GM12864 (cell line): Measurements from ENCODE around the gene RPP38.

Source experiments
- DNase-seq: peaks from one replicate; pipeline ENCODE4 v3.0.0-alpha.2; 2011; ENCODE audit warnings: low read depth
- H3K4me3 ChIP-seq: 2 replicates; pipeline ENCODE4 v1.5.1; 2011; ENCODE audit warnings: mild to moderate bottlenecking, low read depth, low read length, control low read depth
- TF ChIP-seq, protein P1 (sequence below): IDR thresholded peaks from 2 replicates; pipeline ENCODE4 v1.5.1; 2011; ENCODE audit warnings: low read depth, mild to moderate bottlenecking, moderate library complexity, low read length, control low read depth, inconsistent platforms; ENCODE audit errors: missing control alignments

Gene RPP38

DNA sequence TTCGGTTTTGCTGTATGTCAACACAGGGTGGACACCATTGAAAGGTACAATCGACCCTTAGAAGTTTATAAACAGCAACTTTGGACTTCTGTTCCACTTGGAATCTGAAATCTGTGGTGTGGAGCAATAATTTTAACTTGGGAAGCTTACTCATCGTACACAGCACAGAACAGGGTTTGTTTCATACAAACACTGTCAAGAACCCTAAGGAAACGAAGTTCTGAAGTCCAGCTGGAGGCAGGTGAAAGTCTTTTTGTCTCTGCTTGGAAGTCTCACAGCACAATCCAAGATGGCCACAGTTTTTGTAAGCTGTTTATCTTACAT lies 39.8 kb downstream of the RPP38 start:
- no peak for DNase-seq
- TF ChIP-seq, protein P1, sequence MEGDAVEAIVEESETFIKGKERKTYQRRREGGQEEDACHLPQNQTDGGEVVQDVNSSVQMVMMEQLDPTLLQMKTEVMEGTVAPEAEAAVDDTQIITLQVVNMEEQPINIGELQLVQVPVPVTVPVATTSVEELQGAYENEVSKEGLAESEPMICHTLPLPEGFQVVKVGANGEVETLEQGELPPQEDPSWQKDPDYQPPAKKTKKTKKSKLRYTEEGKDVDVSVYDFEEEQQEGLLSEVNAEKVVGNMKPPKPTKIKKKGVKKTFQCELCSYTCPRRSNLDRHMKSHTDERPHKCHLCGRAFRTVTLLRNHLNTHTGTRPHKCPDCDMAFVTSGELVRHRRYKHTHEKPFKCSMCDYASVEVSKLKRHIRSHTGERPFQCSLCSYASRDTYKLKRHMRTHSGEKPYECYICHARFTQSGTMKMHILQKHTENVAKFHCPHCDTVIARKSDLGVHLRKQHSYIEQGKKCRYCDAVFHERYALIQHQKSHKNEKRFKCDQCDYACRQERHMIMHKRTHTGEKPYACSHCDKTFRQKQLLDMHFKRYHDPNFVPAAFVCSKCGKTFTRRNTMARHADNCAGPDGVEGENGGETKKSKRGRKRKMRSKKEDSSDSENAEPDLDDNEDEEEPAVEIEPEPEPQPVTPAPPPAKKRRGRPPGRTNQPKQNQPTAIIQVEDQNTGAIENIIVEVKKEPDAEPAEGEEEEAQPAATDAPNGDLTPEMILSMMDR, result no peak
- no peak overlapping the region for H3K4me3 ChIP-seq

DNA sequence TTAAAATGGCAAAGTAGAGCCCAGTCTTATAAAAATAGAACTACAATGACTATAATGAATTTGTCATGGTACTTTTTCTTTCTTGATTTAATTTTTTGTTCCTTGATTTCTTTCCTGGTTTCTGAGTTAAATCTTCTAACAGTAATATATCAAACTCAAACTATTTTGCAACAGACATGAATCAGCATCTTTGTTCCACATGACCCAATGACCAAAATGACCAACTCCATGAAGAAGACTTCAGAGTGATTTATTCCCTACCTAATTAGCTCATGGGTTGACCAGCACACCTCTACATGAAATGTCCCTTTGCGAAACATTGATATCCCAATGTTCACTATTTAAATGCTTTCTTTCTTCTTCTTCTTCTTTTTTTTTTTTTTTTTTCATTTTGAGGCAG lies 40.5 kb downstream of the RPP38 start:
- DNase-seq, result no peak
- H3K4me3 ChIP-seq, result no peak overlapping the region
- TF ChIP-seq, protein P1, result no peak

DNA sequence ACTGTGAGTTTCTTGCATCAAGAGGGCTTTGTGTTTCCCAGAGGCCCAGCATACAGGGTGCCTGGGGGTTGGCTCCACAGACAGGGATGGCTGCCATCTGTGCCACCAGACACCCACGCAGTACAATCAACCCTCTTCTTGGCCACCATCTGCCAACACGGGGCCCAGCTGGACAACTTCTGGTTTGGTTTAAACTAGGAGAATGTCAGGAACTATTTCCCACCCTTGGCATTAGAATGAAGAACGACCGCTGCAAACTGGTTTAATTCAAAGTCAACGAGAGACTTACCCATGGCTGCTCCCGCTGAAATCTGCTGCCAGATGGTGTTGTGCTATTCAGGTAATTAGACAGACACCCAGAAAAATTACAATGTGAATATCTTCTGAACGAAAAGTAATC lies 43.5 kb downstream of the RPP38 start:
- TF ChIP-seq, protein P1, result no peak
- no peak for DNase-seq

DNA sequence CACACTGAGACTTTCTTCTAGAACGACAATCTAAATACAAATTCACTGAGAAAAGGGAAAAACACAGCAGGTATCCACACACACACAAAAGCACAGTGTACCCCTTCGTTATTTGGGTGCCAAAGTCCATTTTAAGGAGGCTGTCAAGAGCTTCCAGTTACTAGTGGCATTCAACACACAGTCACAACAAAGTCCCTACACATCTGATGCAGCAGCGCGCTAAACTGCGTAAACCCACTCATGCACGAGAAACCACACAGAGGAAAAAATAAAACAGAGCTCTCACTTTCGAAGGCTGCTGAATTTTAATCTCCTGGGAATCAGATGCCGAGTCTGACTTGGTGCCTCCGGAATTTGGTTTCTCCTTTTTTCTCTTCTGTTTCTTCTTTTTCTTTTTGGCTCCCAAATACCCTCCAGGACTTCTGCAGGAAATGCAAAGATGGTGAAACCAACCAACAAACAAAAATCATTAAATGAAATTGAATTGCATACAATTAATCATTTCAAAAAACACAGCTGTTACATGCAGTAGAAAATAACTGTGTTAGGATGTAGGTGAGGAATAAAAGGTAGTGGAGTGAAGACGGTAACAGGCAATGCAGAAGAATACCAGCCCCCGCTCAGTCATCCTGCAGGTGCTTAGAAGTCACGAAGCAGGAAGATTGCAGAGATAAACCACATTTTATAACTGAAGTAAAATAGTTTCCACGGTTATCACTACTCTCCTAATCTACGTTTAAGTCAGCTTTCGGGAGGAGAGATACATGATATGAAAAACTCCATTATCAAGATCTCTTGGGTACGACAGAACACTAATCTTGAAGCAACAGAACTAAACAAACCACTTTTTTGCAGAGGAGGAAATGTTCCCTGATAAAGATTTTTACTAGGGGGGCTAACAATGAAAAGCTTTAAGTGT lies 44.2 kb downstream of the RPP38 start:
- peak; percentile 16 for DNase-seq
- no peak overlapping the region for H3K4me3 ChIP-seq

More for the DNA sequence above, 43.5 kb downstream of the RPP38 start:
- no peak overlapping the region for H3K4me3 ChIP-seq

DNA sequence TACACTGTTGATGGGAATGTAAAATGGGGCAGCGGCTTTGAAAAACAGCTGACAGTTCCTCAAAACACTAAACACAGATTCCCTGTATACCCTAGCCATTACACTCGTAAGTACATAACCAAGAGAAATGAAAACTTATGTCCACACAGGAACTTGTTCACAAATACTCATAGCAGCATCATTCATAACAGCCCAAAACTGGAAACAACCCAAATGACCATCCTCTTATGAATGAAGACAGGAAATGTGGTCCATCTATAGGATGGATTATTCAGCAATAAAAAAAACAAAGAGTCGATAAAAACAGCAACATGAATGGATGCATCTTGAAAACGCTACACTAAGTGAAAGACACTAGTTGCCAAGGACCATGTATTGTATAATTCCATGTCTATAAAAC lies 47.6 kb downstream of the RPP38 start:
- no peak for DNase-seq
- TF ChIP-seq, protein P1, result no peak
- no peak overlapping the region for H3K4me3 ChIP-seq

More for the DNA sequence above, 44.2 kb downstream of the RPP38 start:
- TF ChIP-seq, protein P1, result no peak

DNA sequence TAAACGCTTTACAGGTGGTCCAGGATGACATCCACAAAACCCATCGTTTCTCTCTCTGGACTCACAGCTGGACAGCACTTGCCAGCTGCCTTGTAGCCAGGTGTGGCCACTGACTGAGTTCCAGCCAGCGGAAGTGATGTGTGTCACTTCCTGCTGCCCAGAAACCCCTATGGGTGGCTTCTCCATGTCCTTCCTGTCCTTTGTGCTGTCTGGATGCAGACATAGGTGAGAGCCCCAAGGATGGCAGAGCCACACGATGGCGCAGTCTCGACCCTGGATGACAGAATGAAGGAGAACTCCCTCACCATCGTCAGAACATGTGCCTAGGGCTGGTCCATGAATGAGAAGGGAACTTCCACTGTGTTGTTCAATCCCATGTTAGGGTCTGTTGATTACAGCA lies 49.2 kb downstream of the RPP38 start:
- TF ChIP-seq, protein P1, result no peak
- no peak for DNase-seq
- H3K4me3 ChIP-seq, result no peak overlapping the region
